Fibroblast of lung (primary cell): ENCODE results near the gene WIPI1.

Experiments used
- EZH2 ChIP-seq: IDR thresholded peaks from 2 replicates; pipeline ENCODE4 v1.5.1; 2012; ENCODE audit warnings: low read length, control low read depth, mild to moderate bottlenecking; ENCODE audit errors: missing control alignments
- TF ChIP-seq, protein P1 (sequence below), 2 donors: IDR thresholded peaks in 1 of 2; conservative IDR thresholded peaks in 1 of 2; 1 replicate in 1 of 2; 2 replicates in 1 of 2; pipeline ENCODE4 v1.5.1; 2011 to 2012; ENCODE audit warnings: low read length in 2 of 2, control low read depth in 1 of 2, inconsistent platforms in 1 of 2, low read depth in 1 of 2, mild to moderate bottlenecking in 1 of 2

DNA sequence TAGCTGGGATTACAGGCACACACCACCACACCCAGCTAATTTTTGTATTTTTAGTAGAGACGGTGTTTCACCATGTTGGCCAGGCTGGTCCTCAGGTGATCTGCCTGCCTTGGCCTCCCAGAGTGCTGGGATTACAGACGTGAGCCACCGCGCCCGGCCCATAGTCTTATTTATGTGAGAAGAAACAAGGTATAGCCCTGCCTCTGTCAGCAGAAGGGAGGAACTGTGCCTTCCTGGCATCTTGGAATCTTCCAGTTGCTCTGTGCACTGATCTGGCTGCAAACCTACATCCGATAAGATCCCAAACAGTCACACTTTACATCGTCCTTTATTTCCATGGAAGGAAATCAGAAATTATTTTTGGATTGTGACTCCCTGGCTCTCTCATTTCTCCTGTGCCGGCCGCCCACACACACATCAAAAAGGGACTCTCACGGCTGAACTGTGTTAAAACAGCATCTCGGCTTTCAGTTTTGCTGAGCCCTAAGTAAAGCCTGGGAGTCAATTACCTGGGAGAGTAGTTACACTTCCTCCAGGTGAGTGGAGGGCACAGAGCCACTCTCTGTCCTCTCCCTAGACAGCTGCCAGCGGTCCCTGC, 23.3 kb downstream of the WIPI1 start:
- TF ChIP-seq, protein P1, sequence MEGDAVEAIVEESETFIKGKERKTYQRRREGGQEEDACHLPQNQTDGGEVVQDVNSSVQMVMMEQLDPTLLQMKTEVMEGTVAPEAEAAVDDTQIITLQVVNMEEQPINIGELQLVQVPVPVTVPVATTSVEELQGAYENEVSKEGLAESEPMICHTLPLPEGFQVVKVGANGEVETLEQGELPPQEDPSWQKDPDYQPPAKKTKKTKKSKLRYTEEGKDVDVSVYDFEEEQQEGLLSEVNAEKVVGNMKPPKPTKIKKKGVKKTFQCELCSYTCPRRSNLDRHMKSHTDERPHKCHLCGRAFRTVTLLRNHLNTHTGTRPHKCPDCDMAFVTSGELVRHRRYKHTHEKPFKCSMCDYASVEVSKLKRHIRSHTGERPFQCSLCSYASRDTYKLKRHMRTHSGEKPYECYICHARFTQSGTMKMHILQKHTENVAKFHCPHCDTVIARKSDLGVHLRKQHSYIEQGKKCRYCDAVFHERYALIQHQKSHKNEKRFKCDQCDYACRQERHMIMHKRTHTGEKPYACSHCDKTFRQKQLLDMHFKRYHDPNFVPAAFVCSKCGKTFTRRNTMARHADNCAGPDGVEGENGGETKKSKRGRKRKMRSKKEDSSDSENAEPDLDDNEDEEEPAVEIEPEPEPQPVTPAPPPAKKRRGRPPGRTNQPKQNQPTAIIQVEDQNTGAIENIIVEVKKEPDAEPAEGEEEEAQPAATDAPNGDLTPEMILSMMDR (conservative IDR thresholded peaks at IDR 0.05 in 1 of 2, IDR thresholded peaks at IDR 0.05 in 1 of 2; ENCODE audit: low read depth in 1 of 2, low read length in 2 of 2): no peak
- TF ChIP-seq EZH2: no peak
